Measurements from ENCODE around the gene PATL2.
"Not testable (repeated sequence)": the region's sequence is repeated elsewhere in the genome, so short reads cannot be mapped to it uniquely, and the experiment has no call there.

The PATL2 gene

DNA sequence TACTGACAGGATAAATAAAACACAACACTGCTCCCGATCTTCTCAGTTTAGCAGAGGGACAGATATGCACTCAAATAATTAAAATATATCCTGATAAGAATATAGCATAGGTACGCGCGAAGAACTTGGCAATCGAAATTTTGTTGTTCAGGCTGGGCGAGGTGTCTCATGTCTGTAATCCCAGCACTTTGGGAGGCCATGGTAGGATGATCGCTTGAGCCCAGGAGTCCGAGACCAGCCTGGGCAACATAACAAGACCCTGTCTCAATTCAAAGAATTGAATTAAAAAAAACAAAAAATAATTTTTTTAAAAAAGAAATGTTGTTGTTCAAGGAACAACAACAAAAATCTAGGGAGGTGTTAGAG lies 7.8 kb upstream of the PATL2 start:
- no peak for DNase-seq

GRCh38 chr15:44718180-44718926 lies 7.2 kb upstream of the PATL2 start:
- no peak for DNase-seq

- no peak for DNase-seq
These were observed 6.0 kb upstream of the PATL2 start for GRCh38 chr15:44716983-44717602.

DNA sequence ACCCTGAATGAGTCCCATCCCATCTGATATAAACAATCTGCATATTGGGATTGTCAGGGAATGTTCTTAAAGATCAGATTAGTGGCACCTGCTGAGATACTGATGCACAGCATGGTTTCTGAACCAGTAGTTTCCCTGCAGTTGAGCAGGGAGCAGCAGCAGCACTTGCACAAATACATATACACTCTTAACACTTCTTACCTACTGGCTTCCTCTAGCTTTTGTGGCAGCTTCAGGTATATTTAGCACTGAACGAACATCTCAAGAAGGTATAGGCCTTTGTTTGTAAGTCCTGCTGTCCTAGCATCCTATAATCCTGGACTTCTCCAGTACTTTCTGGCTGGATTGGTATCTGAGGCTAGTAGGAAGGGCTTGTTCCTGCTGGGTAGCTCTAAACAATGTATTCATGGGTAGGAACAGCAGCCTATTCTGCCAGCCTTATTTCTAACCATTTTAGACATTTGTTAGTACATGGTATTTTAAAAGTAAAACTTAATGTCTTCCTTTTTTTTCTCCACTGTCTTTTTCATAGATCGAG lies 4.7 kb upstream of the PATL2 start:
- no peak for DNase-seq

GRCh38 chr15:44715142-44715796 lies 4.1 kb upstream of the PATL2 start:
- no peak for DNase-seq

DNA sequence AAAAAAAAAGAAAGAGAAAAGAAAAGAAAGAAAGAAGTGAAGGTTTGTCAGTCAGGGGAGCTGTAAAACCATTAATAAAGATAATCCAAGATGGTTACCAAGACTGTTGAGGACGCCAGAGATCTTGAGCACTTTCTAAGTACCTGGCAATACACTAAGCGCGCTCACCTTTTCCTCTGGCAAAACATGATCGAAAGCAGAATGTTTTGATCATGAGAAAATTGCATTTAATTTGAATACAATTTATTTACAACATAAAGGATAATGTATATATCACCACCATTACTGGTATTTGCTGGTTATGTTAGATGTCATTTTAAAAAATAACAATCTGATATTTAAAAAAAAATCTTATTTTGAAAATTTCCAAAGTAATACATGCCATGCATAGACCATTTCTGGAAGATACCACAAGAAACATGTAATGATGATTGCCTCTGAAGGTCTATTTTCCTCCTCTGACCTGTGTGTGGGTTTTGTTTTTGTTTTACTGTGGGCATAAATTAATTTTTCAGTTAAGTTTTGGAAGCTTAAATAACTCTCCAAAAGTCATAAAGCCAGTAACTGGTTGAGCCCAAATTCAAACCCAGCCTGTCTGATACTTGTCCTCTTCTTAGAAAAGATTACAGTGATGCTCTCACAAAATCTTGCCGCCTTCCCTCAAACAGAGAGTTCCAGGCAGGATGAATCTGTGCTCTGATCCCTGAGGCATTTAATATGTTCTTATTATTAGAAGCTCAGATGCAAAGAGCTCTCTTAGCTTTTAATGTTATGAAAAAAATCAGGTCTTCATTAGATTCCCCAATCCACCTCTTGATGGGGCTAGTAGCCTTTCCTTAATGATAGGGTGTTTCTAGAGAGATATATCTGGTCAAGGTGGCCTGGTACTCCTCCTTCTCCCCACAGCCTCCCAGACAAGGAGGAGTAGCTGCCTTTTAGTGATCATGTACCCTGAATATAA lies 2.2 kb upstream of the PATL2 start:
- DNase-seq = peak; percentile 77

DNA sequence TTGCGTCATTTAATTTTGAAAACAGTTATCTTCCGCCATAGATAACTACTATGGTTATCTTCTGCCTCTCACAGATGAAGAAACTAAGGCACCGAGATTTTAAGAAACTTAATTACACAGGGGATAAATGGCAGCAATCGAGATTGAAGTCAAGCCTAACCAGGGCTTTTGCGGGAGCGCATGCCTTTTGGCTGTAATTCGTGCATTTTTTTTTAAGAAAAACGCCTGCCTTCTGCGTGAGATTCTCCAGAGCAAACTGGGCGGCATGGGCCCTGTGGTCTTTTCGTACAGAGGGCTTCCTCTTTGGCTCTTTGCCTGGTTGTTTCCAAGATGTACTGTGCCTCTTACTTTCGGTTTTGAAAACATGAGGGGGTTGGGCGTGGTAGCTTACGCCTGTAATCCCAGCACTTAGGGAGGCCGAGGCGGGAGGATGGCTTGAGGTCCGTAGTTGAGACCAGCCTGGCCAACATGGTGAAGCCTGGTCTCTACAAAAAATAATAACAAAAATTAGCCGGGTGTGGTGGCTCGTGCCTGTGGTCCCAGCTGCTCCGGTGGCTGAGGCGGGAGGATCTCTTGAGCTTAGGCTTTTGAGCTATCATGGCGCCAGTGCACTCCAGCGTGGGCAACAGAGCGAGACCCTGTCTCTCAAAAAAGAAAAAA lies 1.4 kb upstream of the PATL2 start:
- peak; percentile 90 for DNase-seq

GRCh38 chr15:44711743-44712345 lies 721 bp upstream of the PATL2 start:
- DNase-seq = peak; percentile 66

GRCh38 chr15:44710236-44711095 lies 657 bp downstream of the PATL2 start:
- DNase-seq = peak; percentile 72

DNA sequence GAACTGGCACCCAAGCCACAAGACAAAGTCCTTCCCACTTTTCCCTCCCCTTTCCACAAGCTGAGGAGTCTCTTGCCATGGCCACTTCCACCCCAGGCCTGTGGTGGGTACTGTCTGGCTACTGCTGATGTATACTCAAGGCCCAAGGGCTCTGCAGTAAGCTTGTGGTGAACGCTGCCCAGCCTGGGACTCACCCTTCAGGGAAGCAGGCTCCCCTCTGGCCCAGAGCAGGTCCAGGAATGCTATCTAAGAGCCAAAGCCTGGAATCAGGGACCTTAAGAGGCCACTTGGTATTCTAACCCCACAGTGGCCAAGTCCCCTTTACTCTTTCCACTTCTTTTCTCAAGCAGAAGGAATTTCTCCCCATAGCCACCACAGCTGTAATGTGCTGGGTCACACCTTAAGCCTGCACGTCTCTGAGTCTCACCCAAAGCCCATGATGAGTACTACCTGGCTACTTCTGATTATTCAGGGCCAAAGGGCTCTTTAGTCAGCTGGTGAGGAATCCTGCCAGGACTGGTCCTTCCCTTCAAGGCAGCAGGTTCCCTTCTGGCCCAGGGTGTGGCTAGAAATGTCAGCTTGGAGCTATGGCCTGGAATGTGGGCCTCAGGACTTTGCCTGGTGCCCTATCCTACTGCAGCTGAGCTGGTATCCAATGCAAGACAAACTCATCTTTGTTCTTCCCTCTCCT lies 4.0 kb downstream of the PATL2 start:
- no peak for DNase-seq

- no peak for DNase-seq
These were observed 4.7 kb downstream of the PATL2 start for GRCh38 chr15:44706401-44706800.

GRCh38 chr15:44705986-44706385 lies 5.1 kb downstream of the PATL2 start:
- no peak for DNase-seq

GRCh38 chr15:44700676-44701075 lies 10.4 kb downstream of the PATL2 start:
- DNase-seq = not testable (repeated sequence)

- DNase-seq = no peak
These were observed 12.5 kb downstream of the PATL2 start for GRCh38 chr15:44698641-44699040.

DNA sequence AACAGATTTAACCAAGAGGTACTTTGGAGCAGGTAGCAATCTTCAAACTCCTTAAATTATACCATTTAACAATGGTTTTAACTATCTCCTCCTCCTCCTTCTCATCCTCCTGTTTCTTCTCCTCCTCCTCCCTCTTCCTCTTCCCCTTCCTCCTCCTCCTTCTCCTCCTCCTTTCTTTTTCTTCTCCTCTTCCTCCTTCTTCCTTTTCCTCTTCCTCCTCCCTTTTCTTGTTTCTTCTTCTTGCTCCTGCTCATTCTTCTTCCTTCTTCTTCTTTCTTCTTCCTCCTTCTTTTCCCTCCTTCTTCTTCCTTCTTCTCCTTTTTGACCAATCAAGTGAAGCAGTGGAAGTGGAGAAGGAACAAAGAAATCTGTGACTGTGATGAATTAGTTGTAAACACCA lies 14.1 kb downstream of the PATL2 start:
- DNase-seq = no peak

DNA sequence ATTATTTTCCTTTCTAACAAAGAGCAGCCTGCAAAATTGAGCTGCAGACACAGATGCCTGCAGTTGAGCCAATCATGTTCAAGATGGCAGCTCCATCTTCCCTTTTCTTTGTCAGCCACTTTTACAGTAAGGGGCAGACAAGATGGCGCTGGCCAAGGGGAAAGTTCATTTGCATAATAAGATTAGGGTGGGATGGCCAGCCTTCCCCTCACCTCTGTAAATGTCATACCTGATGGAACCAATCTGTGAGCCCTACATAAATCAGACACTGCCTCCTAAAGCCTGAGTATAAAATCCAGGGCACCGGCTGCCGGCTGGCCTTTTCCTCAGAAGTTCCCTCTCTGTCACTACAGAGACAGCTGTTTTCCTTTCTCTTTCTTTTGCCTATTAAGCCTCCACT lies 15.8 kb downstream of the PATL2 start:
- no peak for DNase-seq

DNA sequence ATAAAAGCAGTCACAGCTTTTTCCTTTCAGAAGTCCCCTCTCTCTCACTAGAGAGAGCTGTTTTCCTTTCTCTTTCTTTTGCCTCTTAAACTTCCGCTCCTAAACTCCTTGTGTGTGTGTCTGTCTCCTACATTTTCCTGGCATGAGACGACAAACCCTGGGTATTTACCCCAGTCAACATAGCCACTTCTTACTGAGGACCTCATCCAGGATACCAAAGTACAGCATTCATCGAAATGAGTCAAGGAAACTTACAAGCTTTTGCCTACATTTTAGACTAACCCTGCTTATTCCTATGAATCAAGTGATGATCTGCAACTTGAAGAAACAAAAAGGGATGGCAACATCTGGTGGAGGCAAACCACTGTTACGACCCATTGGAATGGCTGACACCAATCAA lies 16.7 kb downstream of the PATL2 start:
- no peak for DNase-seq

DNA sequence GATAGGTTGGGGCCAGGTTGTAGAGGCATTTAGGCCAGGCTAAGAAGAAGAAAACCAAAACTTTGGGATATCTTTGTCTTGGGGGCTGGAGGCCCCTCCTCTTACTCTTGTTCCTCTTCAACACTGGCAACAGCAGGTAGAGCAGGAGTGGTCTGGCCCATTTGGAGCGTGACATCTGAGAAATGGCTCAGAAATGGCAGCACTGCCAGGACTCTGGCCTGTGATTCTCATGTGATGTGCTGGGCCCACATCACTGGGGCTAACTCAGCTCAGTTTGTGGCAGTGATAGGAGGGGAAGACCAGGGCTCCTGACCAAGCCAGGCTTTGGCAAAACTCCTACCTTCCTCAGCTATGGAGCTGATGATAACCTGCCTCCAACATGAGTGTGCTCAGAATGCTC lies 18.5 kb downstream of the PATL2 start:
- DNase-seq = no peak

- not testable (repeated sequence) for DNase-seq
These were observed 20.9 kb downstream of the PATL2 start for GRCh38 chr15:44690245-44690644.

- DNase-seq = not testable (repeated sequence)
These were observed 21.8 kb downstream of the PATL2 start for GRCh38 chr15:44689318-44689717.
